GM21825 (cell line): Measurements from ENCODE around the gene SORCS2.

Source experiments
- ATAC-seq: cut with Tn5 transposase; IDR thresholded peaks from one replicate; pipeline ENCODE4 v1.9.1; 2021; ENCODE audit warnings: mild to moderate bottlenecking, moderate library complexity; ENCODE audit not compliant: unreplicated experiment

Gene SORCS2

DNA sequence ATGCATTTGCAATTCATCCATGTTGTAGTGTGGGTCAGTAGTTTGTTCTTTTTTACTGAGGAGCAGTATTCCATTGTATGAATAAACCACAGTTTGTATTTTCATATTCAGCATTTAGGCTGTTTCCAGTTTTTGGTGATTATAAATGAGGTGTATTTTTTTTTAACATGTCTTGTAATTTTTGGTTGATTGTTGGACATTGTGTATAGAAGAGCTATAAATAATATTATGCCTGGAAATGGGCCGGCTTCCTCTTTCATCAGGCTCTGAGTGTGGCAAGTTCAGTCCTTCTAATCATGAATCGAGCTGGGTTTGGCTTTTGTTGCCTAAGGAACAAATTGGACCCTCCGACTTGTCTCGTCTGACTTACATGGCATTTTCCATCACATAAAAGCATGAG lies 126.7 kb downstream of the SORCS2 start:
- no peak for ATAC-seq

DNA sequence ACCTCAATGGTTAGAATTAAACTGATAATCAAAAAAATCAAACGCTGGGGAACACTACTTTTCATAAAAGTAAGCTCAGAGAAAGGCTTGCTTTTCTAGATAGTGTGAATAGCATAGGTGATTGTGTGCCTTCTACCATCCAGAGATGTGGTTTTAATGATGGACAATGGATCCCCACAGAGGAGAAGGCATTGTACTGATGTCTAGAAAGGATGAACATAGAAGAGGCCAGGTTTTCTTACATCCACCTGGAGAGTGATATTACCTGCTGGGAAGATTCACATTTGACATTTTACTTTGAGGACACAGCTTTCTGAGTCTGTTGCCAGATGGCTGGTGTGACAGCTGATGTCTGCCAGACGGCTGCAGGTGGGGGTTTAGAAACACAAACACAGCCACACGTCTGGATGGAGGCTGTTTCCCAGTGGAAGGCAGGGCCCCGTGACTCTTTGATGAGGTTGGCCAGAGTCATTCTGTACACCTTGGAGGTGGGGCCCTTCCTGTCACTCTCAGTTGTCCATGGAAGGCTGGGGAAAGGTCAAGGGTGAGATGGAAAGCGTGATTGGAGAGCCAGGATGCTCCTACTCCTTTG lies 128.0 kb downstream of the SORCS2 start:
- no peak for ATAC-seq

DNA sequence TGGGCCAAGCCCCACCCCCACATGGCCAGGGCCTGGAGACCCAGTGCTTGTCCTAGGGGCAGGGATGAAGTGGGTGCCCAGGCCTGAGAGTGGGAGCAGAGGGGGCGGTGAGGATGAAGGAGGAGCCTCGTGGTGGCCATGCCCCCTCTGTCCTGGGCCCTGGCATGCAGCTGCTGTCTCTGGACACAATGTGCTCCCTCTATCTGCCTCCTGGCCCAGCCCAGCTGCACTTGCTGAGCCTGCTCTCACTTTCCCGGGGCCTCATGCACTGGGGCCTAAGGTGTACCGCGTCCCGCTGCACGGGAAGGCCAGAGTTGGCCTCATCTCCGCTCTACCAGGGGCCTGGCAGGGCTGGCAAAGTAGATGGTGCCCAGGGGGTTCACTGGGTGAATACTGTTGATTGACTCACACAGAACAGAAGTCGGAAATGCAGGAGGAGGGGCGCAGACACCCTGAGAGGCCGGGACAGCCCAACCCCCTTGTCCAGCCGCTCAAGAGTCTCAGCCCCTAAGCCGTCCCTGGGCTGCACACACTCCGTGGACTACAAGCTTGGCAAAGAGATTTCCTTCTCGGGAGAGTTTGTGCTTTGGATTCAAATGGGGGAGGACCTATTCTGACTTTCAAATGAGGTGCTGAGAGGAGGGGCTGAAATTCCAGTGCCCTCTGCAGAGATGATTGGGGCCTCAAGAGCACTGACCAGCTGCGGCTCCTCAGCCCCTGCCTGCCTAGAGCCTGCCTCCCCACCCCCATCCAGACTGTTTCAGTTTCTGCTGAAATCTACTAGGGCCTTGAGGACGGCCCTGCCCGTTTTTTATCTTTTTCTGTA lies 130.0 kb downstream of the SORCS2 start:
- ATAC-seq = no peak

DNA sequence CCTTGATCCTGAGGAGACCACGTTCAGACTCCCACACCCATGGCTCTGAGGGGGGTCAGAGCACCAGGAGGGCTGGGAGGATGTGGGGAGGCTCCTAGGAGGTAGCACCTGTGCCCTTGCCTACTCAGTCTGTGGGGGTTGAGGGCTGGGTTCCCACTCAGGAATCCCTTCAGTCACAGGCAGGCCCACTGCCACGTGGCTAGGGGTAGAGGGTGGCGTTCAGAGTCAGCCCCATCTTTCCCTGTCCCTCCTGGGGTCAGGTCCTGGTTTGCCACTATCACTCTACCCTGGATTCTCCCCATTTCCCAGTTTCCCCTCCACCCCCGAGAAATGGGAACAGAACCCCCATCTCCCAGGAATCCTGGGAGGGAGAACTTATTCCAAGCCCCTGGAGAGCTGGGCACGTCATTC lies 131.1 kb downstream of the SORCS2 start:
- no peak for ATAC-seq

DNA sequence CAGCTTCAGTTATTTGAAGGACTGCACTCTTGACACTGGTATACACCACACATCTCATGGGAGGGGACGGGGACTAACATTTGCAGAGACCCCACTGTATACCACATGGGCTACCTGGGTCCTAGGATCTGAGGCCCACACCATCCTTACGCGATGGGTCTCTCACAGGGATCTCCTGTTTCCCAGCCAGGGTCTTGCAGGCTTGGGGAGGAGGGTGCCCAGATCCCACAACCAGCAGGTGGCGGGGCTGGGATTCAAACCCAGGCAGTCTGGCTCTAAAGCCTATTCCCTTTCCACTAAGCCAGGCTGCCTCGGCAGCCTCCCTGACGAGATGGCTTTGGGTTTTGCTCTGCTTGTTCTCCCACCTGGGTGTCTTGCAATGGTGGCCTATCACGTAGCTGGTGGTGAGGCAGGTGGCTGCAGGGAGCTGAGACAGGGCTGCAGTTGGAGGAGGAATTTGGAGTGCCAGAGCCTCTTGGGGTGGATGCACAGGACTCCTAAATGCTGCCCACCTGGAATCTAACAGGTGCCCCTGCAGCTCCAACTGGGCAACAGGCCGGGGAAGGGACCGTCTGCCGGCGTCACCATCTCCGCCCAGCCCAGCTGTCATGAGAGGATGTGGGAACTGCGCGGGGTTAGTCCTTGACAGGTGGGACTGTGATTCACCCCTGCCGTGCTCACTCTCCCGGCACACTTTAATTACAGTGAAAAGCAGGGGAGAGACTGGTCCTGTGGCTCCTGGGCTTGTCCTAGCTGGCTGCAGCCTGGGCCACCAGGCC lies 131.7 kb downstream of the SORCS2 start:
- ATAC-seq = no peak

DNA sequence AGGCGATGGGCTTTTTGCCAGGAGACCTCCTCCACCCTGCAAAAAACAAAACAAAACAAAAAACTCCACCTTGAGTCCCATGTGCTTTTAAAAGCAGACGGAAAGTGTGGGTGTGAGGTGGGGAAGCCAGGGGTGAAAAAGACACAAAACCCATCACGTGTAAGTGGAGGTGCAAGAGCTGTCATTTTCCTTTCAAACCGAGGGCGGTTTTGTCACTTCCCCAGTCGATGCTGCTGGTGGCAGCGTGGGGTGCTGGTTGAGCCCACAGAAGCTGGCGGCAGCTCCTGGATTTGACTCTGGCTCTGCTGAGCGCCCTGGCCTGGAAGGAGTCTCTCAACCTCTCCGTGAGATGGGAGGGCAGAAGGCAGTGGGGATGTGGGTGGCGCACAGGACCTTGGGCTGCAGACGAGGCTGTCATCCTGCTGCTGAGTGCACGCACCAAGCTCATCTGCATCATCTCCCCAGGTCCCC lies 132.3 kb downstream of the SORCS2 start:
- ATAC-seq = no peak

DNA sequence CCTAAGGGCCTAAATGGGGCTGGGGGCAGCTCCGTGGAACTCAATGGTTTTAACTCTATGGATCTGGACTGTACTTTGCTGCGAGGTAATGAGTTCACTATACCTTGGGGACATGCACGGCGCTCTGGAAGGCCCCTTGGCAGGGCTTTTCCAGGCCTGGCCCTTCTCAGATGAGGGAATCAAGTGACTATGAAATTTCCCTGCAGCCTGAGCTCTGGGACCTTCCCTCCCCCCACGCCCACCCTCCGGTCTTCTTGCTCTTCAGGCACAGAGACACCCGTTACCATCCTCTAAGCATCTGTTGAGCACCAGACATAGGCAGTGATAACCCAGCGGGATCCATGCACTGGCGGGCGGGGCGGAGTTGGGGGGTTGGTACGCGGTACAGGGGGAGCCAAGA lies 133.2 kb downstream of the SORCS2 start:
- ATAC-seq = no peak

DNA sequence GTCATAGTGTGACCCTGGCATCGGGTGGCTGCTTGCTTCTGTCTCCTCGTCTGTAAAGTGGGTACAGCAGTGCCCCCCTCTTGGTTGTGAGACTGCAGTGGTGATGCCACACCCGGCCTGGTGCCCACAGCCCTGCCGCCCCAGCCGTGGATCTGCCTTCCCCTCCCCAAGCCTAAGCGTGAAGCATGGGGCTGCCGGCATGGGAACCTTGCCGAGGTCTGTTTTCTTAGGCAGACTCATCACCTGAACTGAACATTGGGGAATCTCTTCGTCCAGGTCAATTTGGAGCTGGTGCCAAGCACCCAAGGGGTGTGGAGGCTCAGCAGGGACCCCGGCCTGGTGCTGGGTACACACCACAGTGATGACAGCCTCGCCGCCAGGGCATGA lies 134.0 kb downstream of the SORCS2 start:
- ATAC-seq = no peak

DNA sequence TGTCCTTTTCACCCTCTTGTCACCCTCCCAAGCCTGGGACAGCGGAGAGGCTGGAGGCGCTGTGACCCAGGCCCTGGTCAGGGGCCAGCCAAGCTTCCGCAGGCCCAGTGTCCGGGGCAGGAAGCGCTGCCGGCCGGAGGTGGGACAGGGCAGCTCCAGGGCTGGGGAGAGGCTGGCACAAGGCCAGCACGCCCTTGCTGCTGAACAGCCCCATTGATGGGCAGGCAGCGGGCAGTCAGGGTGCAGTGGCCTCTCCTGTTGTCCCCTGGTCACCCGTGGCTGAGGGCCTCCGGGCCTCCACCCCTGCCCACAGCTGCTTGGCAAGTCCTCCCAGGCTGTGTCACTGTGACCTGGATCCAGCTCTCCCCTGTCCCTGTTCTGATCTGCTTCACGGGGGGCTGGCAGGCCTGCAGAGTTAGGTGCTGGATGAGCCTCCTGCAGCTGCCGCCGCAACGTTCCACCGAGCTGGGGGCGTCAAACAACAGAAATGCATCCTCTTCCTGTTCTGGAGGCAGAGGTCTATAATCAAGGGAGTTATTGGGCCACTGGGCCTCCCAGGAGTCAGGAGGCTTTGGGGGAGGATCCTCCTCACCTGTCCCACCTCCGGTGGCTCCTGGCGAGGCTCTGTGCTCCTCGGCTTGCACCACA lies 134.5 kb downstream of the SORCS2 start:
- no peak for ATAC-seq

DNA sequence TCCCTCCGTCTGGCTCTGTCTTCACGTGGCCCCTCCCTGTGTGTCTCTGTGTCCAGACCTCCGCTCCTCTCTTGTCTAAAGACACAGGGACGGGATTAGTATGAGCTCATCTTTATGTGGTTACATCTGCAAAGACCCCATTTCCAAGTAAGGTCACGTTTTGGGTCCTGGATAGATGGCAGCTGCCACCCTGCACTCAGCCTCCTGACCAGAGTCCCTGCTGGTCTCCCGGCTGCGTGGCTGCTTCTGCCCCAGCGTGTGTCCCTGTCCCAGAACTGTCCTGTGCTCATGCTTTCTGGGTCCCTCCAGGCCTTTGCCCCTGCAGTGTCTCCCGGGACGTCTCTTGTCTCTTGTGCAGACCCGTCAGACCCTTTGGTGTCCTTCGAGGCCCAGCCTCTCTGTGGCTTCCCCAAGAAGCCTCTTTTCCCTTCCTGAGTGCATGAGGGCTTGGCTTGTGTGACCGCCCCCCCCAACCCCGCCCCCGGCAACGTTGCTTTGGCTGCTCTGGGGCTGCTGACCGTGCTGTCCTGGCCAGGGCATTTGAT lies 135.1 kb downstream of the SORCS2 start:
- ATAC-seq = no peak

DNA sequence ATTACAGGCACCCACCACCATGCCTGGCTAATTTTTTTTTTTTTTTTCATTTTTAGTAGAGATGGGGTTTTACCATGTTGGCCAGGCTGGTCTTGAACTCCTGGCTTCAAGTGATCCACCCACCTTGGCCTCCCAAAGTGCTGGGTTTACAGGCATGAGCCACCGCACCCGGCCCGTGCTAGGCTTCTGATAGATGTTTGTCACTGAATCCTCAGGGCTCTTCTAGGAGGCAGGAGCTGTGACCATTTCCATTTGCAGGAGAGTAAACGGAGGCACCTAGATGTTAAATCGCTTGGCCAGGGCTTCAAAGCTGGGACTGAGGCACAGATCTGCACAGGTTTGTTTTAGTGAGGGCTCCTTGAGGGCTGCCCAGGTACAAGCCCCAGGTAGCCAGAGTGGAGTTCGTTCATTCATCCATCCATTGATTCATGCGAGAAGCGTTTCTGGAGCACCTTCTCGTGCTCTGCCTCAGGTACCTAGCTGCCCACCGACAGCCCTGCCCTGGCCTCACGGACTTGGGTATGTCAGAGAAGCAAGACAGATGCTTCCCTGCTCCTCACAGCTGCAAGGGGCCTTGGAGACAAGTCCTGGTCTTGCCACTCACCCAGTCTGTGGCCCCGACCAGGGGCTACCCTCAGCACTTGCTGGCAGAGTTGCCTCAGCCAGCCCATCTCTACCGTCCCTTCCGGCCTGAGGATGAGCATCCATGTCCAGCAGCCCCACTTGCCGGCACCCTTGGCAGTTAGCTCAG lies 136.0 kb downstream of the SORCS2 start:
- ATAC-seq = no peak

DNA sequence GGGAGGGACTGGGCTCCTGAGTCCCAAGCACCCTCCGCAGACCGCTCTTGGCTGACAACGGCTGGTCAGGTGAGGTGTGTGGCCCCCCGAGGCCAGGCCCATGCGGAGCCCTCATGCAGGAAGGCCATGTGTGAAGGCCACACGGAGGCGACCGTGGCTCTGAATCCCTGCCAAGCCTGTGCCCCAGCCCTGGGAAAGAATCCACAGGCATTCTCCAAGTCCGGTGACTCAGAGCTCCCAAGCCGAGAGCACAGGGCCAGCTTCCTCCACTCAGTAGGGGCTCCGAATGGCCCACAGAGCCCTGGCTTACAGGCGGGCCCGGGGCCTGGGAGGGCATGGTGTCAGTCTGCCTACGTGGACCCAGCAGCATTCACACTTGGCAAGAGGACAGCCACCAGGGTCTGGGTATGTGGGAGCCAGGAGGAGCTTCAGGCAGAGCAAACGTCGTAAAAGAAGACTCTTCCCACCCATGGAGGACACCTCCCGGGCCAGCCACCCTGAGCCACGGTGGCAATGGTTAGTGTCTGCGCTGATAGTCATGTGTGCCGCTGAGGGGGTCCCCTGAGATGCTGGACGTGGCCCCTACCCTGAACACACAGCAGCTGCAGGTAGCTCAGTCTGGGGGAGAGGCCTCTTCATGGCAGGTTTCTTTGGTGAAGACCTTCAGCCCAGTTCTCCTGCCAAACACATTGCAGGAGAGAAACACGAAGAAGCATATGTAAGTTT lies 136.7 kb downstream of the SORCS2 start:
- no peak for ATAC-seq

DNA sequence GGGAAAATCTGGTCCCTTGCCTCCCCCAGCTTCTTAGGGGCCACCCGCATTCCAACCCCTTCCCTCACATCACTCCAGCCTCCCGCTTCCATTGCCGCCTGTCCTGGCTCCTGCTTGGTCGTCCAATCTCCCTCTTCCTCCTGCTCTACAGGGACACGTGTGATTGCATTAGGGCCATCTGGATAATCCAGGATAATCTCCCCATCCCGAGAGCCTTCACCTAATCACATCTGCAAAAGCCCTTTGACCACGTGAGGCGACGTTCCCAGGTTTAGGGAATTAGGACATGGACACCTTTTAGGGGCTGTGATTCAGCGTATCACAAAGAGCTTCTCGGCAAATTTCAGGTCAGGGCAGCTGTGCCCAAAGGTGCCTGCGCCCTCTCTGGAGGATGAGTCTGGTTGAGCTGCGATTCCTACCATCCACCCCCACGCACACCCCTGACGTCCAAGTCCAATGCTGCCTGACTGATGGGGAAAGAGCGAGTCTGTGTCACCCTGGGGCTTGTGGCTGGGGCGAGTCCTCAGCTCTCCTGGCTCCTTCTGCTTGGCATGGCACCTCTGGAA lies 137.8 kb downstream of the SORCS2 start:
- no peak for ATAC-seq

DNA sequence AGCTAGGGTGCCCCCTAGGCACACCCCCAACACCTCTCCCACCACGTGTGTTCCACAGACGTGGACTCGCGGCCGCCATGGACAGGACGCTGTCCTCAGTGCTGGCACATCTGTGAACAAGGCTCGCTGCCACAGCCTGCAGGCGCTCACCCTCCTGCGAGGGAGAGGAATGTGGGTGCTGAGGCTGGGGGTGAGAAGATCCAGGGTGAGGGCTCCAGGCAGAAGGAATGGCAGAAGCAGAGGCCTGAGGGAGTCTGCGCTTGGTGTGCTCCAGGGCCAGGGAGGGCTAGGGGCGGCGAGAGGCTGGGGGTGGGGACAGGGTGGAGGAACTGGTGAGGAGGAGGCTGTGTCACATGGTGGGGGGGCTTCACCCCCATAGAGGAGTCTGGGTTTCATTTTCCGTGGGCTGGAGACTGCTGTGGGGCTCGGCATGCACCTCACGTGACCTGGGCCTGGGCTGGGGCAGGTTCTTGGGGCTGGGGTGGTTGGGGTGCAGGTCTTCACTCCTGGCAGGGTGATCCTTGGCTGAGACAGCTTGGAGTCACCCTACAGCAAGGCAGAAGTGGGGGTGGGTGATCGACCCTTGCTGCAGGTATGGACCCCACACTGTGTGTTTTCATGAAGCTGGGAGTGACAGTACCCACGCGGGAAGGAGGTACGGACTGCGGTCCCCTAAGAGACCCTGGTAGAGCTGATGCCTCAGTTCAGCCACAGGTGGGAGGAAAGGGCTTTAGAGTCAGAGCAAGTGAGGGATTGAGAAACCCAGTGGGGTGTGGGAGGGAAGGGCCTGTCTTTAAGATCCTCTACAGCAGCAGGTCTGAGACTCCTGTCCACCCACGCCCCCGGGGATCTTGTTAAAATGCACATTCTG lies 138.7 kb downstream of the SORCS2 start:
- ATAC-seq = no peak

DNA sequence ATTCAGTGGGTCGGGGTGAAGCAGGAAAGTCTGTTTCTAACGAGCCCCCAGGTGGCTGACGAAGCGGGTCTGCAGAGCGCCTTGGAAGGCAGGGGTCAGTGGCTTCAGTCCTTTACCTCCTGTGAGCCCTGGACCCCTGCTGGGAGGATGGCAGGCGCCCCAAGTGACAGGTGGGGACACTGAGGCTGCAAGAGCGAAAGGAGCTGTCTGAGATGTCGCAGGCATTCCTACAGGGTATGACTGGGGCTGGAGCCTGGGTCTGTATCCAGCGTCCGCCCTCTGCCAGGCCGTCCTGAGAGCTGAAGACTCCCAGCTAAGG lies 139.3 kb downstream of the SORCS2 start:
- ATAC-seq = no peak

DNA sequence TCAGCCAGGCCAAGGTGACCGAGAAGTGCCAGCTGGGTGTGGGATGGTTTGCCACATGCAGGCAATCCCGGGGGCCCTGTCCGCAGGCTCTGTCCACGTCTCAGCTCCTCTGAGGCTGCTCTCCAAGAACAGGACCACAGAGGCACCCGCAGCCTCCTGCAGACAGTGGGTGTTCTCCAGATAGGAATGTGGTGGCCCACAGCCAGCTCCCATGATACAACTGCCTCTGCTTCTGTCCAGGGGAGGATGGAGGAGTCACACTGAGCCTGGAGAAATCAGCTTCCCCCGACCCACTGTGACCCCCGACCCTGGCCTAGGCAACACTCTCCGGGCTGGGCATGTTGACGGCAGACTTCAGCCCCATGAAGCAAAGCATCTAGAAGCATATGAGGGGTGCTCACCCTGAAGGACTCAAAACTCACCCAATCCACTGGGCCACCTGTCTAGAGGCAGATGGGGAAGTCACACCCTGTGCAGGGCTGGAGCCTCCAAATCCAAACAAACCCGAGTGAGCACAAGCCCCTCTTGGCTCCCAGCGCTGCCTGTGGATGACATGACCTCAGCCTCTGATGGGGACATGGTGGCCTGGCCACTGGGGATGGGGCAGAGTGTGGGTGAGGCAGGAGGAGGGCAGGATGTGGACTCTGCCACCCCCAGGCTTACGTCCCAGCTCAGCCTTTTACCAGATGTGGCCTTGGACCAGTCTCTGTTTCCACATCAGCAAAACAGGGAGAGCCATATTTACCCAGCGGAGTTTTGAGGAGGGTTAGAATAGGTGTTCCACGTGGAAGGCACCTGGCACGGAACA lies 140.1 kb downstream of the SORCS2 start:
- ATAC-seq = no peak

DNA sequence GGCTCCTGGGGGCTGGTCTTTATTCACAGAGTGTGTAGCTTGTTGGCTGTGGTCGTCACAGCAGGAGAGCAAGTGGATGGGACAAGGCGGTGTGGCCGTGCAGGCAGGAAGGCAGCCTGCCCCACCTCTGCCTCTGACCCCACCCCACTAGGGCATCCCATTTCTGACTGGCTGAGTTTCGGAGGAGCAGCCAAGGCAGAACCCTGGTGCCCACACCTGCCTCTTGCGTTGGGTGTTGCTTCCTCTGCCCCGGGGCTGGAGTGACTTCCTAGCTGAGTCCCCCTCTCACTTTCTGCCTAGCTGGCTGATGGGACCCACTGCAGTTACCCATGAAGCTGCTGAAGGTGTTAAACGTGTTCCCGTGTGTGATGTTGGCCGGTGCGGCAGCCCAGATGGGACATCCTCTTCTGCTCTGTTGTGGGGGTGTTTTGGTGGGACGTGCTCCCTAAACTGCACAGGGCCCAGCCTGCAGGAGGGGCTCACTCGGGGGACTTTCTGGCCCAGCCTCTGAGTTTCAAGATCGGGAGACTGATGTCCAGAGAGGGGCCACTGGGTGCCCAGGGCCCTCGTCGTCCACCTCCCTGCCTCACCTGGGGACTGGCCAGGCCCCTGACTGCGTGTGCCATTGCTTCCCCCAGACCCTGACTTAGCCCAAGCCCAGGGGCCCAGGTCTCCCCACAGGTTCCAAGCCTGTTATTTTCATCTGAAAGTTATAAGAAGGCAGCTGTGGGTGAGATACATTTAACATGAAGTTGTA lies 140.9 kb downstream of the SORCS2 start:
- no peak for ATAC-seq
